ENCODE data around the gene HACD2. TPM values are rescaled to one million over a fixed set of nuclear protein-coding genes. Genes with fewer than 3 reads are reported as not detected.

The HACD2 gene, protein sequence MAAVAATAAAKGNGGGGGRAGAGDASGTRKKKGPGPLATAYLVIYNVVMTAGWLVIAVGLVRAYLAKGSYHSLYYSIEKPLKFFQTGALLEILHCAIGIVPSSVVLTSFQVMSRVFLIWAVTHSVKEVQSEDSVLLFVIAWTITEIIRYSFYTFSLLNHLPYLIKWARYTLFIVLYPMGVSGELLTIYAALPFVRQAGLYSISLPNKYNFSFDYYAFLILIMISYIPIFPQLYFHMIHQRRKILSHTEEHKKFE
- total RNA-seq (2014; rRNA removed; shearing (Covaris generic)), result 23.7 and 30.5 TPM in 2 replicates

DNA sequence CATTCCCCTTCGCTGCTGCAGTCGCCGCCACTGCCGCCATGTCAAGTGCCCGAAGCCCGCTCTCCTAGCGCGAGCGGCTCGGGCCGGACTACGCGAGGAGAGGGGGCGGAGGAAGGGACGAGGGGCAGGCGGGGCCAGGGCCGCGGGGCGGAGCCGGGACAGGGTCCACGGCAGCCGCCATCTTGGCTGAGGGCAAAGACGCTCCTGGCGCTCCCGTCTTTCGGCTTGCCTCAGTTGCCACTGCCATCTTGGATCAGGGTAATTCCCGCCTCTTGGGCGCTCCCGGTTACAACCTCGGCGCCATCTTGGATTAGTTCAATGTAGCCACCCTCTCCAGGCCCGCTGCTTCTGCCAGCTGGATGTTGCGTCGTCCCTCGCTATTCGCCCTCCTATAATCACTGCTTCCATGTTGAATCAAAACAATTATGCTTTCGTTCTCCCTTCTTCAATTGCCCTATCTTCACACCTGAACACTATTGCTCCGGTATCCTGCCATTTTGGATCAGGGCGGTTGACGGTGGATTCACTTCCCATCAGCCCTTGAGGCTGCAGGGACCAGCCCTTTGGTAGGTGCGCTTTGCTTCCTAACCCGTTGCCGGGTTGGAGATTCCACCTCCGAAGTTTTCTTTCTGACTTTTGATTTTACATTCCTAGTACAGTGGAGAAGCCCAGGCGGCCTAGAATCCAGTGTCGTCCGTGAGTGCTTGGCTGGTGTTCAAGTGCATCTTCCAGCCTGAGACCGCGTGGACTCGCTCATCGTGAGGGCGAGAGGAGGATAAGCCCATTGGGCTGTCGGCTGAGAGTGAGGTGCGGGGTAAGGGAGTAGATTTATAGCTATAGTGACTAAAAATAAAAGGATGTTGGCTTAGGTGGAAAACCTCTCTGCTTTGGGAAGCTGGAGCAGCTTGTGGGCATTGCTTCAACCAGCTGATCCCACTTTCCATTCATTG lies at the start of gene HACD2:
TSS of gene HACD2 (minus strand) at position 66 of the 950 bp plus-strand sequence. CDS start at position 40, 26 bp downstream.
- DNase-seq (ENCODE audit: low spot score), result peak; percentile 98

- peak; percentile 43 for DNase-seq (ENCODE audit: low spot score)
These were observed 49.5 kb upstream of the HACD2 start for GRCh38 chr3:123634149-123635051.

- DNase-seq (ENCODE audit: low spot score), result no peak
These were observed 48.7 kb upstream of the HACD2 start for GRCh38 chr3:123633530-123633929.

DNA sequence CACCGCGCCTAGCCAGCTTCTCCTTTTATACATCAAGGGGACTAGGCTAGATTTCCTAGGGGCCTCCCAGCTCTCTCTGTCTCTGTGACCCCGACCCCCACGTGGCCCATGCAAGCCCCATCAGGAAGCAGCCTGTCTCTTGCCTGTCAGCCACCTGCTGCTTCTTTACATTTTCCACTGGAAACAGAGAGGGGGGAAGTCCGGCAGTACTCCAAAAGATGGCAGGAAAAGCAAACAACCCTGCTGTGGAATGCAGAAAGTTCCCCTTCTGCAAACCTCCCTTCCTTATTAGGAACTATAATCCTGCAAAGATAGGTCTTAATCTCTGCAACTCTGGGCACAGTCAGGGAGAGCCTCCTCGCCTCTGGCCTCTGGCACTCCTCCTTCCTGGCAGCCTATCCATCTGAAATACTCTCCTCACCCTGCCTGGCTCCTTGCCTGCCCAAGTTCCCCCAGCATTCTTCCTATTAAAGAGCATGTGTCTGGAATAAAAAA lies 47.4 kb upstream of the HACD2 start:
- no peak for DNase-seq (ENCODE audit: low spot score)

- DNase-seq (ENCODE audit: low spot score), result no peak
These were observed 44.8 kb upstream of the HACD2 start for GRCh38 chr3:123629747-123630047.

GRCh38 chr3:123628996-123629746 lies 44.3 kb upstream of the HACD2 start:
- DNase-seq (ENCODE audit: low spot score), result no peak

DNA sequence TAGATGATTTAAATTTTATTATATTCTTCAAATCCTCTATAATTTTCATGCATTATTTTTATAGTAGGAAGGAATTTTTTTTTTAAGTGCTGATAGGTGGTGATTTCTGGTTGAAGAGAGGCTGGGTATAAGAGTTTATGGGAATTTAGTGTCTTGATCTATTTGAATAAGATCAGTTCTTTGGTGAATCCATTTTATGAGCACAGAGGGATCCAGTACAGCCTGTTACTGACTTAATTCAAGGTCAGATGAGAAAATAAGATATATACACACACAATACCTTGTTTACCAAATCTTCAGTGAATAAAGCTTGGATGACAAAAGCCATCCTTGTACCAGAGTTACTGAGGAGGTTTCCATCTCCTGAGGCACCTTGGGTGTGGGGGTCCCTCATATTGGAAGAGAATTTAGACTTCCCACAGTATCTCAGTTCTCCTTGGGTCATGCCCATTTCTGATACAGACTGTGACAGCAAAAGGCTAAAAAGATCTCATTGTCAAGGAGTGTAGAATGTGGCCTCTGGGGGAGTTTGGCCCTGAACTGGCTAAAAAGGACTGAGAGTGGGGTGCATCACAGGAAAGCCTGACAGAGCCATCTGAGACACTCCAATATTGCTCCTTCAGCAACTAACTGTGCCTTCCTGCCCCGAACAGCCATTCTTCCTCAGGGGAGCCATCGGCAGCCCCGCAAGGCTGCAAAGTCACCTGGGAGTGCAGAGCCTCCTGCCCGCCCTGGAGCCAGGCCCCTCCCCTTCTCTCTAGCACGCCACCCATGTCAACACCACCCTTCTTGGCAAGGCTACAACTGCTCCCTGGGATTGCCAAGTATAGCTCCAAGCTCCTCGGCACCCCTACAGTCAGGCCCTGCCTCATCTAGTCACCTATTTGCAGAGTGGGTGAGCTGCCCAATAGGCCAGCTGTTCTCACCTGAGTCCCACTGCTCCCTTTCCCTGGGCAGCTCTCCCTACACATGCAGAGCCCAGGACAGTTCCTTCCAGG lies 43.1 kb upstream of the HACD2 start:
- no peak for DNase-seq (ENCODE audit: low spot score)

DNA sequence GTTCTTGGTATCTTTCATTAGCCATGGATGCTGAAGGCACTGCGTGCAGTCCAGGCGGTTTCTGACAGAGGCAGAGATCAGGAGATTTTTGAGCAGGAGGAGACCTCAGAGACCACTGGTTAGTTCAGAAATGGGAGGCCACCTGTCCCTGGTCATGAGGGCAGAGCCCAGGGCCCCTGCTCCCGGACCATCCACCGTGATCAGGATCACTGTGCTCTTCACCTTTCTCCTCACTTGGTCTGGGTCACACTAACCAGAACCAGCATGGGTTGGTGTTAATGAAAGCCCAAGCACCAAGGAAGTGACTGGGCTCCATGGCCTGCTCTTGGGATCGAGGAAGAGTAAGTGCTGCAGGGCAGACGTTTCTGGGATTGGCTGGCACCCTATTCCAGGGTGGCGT lies 42.0 kb upstream of the HACD2 start:
- DNase-seq (ENCODE audit: low spot score), result no peak

GRCh38 chr3:123624302-123624701 lies 39.4 kb upstream of the HACD2 start:
- DNase-seq (ENCODE audit: low spot score), result no peak

- DNase-seq (ENCODE audit: low spot score), result no peak
These were observed 38.6 kb upstream of the HACD2 start for GRCh38 chr3:123623346-123623880.

DNA sequence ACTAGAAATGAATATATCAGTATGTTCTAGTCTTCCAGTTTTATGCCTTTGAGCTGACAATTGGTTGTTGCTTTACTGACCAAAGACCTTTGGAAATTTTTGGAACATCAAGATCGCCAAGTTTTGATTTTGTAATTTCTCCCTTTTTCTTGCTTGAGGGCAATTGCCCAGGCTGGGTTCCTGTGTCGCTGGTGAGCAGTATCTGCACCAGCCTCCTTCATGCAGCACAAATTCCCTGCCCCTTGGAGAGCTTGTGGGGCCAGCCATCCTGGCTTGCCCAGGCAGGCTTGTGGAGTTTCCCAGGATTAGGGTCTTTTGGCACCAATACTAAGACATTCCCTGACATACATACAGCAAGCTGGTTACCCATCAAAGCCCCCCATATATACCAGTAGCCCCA lies 37.9 kb upstream of the HACD2 start:
- no peak for DNase-seq (ENCODE audit: low spot score)

GRCh38 chr3:123621850-123622189 lies 37.0 kb upstream of the HACD2 start:
- no peak for DNase-seq (ENCODE audit: low spot score)

- no peak for DNase-seq (ENCODE audit: low spot score)
These were observed 36.5 kb upstream of the HACD2 start for GRCh38 chr3:123621186-123621849.

DNA sequence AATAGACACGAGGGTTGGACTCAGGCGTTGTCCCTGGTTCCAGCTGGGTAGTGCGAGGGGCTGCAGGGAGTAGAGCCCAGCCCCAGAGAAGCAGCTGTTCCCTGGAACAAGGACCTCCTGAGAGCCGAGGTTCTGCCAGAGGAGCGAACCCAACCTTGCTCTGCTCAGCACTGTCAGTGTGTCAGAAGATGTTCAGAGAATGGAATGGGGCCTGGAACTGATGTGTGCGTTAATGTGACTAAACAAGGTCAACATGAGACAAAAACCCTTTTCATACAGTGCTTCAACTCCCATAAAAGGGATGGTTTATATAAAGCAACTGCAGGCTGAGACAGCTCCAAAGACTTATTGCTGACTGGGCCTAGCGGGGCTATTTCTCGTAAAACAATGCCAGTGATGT lies 35.5 kb upstream of the HACD2 start:
- DNase-seq (ENCODE audit: low spot score), result no peak

DNA sequence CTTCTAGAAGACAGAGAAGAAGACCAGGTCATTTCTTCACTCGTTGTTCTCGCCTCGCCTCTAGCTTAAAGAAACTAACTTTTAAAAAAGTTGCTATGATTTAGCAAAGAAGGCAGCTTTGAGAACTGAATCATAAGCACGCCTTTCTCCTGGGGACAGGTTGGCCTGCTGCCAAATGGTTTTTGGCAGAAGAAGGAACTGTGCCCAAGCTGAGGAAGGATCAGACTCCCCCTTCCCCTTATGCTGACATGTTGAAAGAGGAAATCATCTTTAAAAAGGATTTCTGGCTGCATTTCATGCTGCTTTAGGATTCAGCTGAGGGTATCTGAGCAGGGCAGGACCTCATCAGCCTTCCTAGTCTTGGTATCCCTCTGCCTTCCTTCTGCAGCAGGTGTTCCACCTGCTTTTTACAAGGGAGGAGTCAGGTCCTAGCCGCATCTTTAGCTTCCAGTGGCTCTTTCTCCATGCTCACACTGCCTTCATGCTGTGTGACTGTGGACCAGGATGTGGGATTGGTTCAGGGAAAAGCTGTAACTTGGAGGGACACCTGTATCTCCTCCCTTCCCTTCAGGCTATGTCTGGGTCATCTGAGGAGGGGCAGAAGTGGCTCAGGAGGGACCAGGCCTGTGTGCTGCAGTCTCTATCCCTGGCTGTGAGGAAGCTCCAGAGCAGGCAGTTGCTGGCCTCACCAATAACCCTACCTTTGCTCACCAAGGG lies 34.1 kb upstream of the HACD2 start:
- DNase-seq (ENCODE audit: low spot score), result no peak

- DNase-seq (ENCODE audit: low spot score), result no peak
These were observed 33.3 kb upstream of the HACD2 start for GRCh38 chr3:123618076-123618708.

DNA sequence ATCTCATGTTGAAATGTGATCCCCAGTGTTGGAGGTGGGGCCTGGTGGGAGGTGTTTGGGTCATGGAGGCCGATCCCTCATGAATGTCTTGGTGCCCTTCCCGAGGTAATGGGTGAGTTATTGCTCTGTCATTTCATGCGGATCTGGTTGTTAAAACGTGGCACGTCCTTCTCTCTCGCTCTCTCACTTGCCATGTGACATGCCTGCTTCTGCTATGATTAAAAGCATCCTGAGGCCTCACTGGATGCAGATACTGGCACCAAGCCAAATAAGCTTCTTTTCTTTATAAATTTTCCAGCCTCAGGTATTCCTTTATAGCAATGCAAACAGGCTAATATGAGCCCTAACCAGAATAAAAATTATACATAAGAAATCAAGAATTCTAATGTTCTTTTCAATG lies 31.7 kb upstream of the HACD2 start:
- no peak for DNase-seq (ENCODE audit: low spot score)

DNA sequence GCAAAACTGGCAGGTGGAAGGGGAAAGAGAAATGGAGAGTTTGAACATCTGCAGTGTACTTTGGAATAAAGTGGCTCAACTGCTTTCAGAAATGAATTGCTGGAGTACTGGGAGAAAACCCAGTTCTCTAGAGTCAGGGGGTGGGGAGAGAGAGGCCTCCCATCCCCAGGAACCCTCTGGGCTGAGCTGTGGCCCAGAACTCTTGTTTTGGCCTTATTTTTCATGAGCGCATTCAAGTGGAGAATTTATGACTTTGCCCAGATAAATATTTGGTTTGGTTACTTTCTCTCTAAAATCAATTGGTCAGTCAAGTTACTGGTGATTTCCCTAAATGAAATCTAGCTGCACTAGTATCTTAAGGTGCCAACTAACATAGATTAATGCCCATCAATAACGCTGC lies 28.7 kb upstream of the HACD2 start:
- DNase-seq (ENCODE audit: low spot score), result no peak

All from H4 (cell line).